ENCODE data around the gene MYO10. TPM values are rescaled to one million over a fixed set of nuclear protein-coding genes. Genes with fewer than 3 reads are reported as not detected.

MYO10 gene
- total RNA-seq, 4 donors from 2014 or later = 3.4 to 28.7 (median 13.4) TPM

DNA sequence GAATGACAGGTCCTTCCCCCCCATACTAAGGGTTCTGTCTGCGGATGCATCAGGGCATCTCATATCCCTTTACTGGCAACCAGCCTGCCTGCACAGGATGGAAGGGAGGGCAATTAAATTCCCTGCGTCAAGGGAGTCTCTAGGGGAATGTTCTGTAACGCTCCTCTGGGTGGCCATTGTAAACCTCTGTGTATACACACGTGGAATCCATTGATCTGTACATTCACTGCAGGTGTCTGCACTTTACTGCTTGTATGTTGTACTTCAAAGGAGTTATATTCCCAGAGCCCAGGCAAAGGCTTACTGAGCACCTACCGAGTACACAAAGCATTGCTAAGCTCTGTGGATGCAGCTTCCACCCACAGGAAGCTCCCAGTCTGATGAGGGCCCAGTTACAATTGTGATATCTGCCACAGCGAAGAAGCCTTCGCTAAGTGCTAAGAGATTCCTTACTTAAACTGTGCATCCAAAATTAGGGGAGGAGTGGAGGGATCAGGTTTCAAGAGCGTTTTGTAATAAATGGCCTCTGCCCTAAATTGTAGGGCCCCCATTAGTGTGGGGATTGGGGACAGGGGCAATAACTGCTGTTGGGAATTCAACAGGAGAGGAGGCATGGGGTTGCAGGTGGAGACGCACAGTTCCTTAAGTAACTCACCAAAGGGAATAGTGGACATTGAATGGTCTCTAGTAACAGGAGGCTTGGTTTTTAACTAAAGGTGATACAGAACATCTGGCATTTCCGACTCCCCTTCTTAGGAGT, 317.8 kb downstream of the MYO10 start:
- TF ChIP-seq POLR2A (IDR thresholded peaks at IDR 0.05) = no peak
- TF ChIP-seq, protein P1, sequence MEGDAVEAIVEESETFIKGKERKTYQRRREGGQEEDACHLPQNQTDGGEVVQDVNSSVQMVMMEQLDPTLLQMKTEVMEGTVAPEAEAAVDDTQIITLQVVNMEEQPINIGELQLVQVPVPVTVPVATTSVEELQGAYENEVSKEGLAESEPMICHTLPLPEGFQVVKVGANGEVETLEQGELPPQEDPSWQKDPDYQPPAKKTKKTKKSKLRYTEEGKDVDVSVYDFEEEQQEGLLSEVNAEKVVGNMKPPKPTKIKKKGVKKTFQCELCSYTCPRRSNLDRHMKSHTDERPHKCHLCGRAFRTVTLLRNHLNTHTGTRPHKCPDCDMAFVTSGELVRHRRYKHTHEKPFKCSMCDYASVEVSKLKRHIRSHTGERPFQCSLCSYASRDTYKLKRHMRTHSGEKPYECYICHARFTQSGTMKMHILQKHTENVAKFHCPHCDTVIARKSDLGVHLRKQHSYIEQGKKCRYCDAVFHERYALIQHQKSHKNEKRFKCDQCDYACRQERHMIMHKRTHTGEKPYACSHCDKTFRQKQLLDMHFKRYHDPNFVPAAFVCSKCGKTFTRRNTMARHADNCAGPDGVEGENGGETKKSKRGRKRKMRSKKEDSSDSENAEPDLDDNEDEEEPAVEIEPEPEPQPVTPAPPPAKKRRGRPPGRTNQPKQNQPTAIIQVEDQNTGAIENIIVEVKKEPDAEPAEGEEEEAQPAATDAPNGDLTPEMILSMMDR (IDR thresholded peaks at IDR 0.05 in 4 of 5, conservative IDR thresholded peaks at IDR 0.05 in 1 of 5) = no peak
- Histone ChIP-seq H3K36me3 (no peaks in the 10 kb centered on the region), H3K27me3 (no peaks in the 10 kb centered on the region), H3K27ac (no peak overlapping the region), H3K9me3 (no peaks in the 10 kb centered on the region), H3K4me3 (no peak overlapping the region), H3K4me1 (peaks cover 0 to 10% of the 10 kb centered on the region in 2 donors)
- ATAC-seq (no peak), DNase-seq (no peak)
- intact Hi-C loops (cut with DNase I; ENCODE audit: low total_unique reads) = no loop called here
- in situ Hi-C loops (cut with MboI; ENCODE audit: low sequenced_read_pairs in 4 of 4) = no loop called here

DNA sequence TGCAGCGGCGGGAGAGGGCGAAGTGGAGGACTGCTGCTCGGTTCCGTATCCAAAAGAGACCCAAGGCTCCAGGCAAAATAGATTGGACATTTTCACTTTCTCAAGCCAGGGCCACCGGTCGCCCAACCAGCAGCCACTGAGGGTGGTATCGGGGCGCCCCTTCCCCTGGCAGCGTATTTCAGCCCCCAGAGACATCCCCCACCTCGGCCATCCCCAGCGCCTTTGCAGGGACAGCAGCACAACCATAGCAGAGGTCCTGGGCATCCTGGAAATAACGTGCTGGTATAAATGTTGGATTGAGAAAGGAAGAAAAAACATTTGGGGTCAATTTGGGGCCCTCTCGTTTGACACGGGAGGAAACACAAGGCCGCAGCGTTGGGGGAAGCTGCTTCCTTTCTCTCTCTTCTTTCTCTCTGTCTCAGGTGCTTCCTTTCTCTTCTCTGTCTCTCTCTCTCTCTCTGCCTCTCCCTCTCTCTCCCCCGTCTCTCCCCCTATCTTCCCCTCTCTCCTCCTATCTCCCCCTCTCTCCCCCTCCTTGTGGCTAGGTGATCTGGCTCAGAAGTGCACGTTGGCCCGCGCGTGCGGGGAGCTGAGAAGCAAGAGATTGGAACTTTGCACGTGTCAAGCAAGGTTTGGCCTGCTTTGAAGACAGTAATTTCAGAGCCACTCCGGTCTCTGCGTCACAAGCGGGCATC, 318.7 kb downstream of the MYO10 start:
- Histone ChIP-seq H3K27me3 (no peaks in the 10 kb centered on the region), H3K36me3 (no peaks in the 10 kb centered on the region), H3K4me3 (peak overlapping the region; percentile 52 to 76 (median 68)), H3K9me3 (no peaks in the 10 kb centered on the region), H3K27ac (peak overlapping the region in 1 of 4 donors; percentile 3), H3K4me1 (peaks cover 0 to 10% of the 10 kb centered on the region in 2 donors)
- no peak for ATAC-seq
- no peak for TF ChIP-seq POLR2A (IDR thresholded peaks at IDR 0.05)
- TF ChIP-seq, protein P1 (IDR thresholded peaks at IDR 0.05 in 4 of 5, conservative IDR thresholded peaks at IDR 0.05 in 1 of 5) = no peak
- in situ Hi-C loops (cut with MboI; ENCODE audit: low sequenced_read_pairs in 4 of 4) = no loop called here
- DNase-seq = no peak
- intact Hi-C loops (cut with DNase I; ENCODE audit: low total_unique reads) = no loop called here

DNA sequence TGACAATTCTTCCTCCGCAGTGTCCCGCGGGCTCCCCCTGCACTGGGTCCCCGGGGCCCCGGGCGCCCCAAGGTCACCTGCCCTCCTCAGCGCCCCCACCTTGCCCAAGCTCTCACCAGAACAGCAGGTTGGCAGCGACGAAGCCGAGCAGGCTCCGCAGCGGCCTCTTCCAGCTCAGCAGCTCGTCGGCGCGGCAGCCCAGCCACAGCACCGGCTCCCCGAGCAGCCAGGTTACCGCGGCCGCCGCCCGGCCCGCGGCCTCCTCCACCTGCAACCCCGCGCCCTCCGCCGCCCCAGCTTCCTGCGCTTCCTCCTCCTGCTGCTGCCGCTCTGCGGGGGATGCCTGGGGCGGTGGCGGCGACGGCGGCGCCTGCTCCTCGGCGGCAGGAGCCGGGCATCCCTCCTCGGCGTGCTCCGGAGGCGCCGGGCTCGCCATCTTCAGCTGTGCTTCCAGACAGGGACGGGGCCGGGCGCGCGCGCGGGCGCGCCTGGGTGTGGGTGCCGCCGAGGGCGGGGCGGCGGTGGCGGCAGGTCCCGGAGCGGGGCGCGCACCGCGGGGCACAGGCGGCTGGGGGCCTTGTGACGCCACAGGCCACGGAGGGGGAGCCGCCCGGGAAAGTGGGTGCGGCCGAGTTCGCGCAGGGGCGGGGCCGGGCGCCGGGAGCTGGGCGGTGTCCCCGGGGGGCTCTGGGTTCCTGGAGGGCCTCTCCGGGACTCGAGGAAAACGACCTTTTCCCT, 319.4 kb downstream of the MYO10 start, which contains the start of gene RETREG1:
TSS of gene RETREG1 (minus strand) at position 462 of the 738 bp plus-strand sequence. CDS start at position 436, 26 bp downstream.
- in situ Hi-C loops (cut with MboI; ENCODE audit: low sequenced_read_pairs in 4 of 4) = no loop called here
- ATAC-seq = peak; percentile 71 to 73

More for the DNA sequence above, 319.4 kb downstream of the MYO10 start, which contains the start of gene RETREG1:
- TF ChIP-seq, protein P1 (IDR thresholded peaks at IDR 0.05 in 4 of 5, conservative IDR thresholded peaks at IDR 0.05 in 1 of 5) = no peak
- no peak for TF ChIP-seq POLR2A (IDR thresholded peaks at IDR 0.05)
- Histone ChIP-seq H3K27ac (peak within 1 kb of the TSS in 1 of 4 donors; percentile 3), H3K36me3 (no peaks in the 10 kb centered on the region), H3K4me3 (peak within 1 kb of the TSS; percentile 52 to 76 (median 68)), H3K27me3 (no peaks in the 10 kb centered on the region), H3K4me1 (peaks cover 0 to 10% of the 10 kb centered on the region in 2 donors), H3K9me3 (no peaks in the 10 kb centered on the region)
- intact Hi-C loops (cut with DNase I; ENCODE audit: low total_unique reads) = no loop called here
- peak in 1 of 2 donors; percentile 19 for DNase-seq
